Cardiac fibroblast (primary cell): ENCODE data around the gene NUCB1.
"Not testable (repeated sequence)": the region's sequence is repeated elsewhere in the genome, so short reads cannot be mapped to it uniquely, and the experiment has no call there.

Experiments
- DNase-seq, 2 donors: peaks; one replicate each; pipeline versions ENCODE4 v3.0.0 to v3.0.0-alpha.2; 2010; ENCODE audit warnings: low read depth in 2 of 2
- H3K4me3 ChIP-seq, 2 donors: replicated peaks in 1 of 2; 1 replicate in 1 of 2; 2 replicates in 1 of 2; pipeline ENCODE4 v1.5.1; 2011; ENCODE audit warnings: low read depth in 2 of 2, low read length in 2 of 2, mild to moderate bottlenecking in 2 of 2, moderate library complexity in 1 of 2
- CTCF ChIP-seq: IDR thresholded peaks from one replicate; pipeline ENCODE4 v1.5.1; 2011; ENCODE audit warnings: low read depth, mild to moderate bottlenecking, low read length, inconsistent platforms

The NUCB1 gene

GRCh38 chr19:48920949-48921348 lies 20.8 kb downstream of the NUCB1 start:
- DNase-seq: no peak
- no peak for TF ChIP-seq CTCF
- H3K4me3 ChIP-seq: no peak overlapping the region

GRCh38 chr19:48921721-48922500 lies 21.8 kb downstream of the NUCB1 start:
- no peak for DNase-seq
- no peak overlapping the region for H3K4me3 ChIP-seq
- TF ChIP-seq CTCF: no peak

- TF ChIP-seq CTCF: no peak
- no peak for DNase-seq
- no peak overlapping the region for H3K4me3 ChIP-seq
These were observed 22.7 kb downstream of the NUCB1 start for GRCh38 chr19:48922548-48923490.

GRCh38 chr19:48925240-48925843 lies 25.2 kb downstream of the NUCB1 start:
- DNase-seq: peak; percentile 67 to 85
- H3K4me3 ChIP-seq: no peak overlapping the region
- no peak for TF ChIP-seq CTCF

- H3K4me3 ChIP-seq, DNase-seq: not testable (repeated sequence)
These were observed 25.8 kb downstream of the NUCB1 start for GRCh38 chr19:48925890-48926289.

- H3K4me3 ChIP-seq: no peak overlapping the region
- DNase-seq: peak; percentile 98
- TF ChIP-seq CTCF: no peak
These were observed 26.8 kb downstream of the NUCB1 start for GRCh38 chr19:48926909-48927308.

- DNase-seq, H3K4me3 ChIP-seq: not testable (repeated sequence)
These were observed 27.6 kb downstream of the NUCB1 start for GRCh38 chr19:48927692-48928091.
